Esophagus muscularis mucosa (tissue), 3 donors: Measurements from ENCODE around the gene GPR85.

ENCODE experiments used
- CTCF ChIP-seq, 3 experiments: fragments of 200-600 bp in 2 of 3; fragments of 450-650 bp in 1 of 3; sonication (generic) in 2 of 3; IDR thresholded peaks; one replicate each; pipeline ENCODE4 v1.5.1; 2017 to 2019; ENCODE audit warnings: antibody characterized with exemption in 3 of 3, mild to moderate bottlenecking in 2 of 3, moderate library complexity in 1 of 3
- POLR2A ChIP-seq: fragments of 450-650 bp; IDR thresholded peaks from one replicate; pipeline ENCODE4 v1.6.1; 2017; ENCODE audit warnings: antibody characterized with exemption, moderate library complexity, mild to moderate bottlenecking, low read depth
- POLR2AphosphoS5 ChIP-seq, 2 donors: sonication (generic); formaldehyde crosslinking; IDR thresholded peaks; one replicate each; pipeline ENCODE4 v1.6.1; 2017; ENCODE audit warnings: antibody characterized with exemption in 2 of 2

DNA sequence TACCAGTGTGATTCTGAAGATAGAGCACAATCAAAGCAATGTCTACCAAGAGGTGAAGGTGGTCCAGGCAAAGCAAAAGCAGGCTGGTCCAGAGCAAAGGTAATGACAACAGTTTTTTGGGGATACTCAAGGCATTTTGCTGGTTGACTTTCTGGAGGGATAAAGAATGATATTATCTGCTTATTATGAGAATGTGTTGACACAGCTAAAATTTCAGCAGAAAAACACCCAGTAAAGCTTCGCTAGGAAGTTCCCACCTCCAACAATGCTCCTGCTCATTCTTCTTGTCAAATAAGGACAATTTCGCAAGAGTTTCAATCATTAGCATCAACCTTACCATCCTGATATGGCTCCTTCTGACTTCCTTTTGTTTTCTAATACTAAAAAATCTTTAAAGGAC is 24.1 kb downstream of the GPR85 start:
- TF ChIP-seq POLR2A (no peak), CTCF (IDR thresholded peaks at IDR 0.05) (no peak), POLR2AphosphoS5 (IDR thresholded peaks at IDR 0.05) (no peak)
